Fibroblast of mammary gland (primary cell): ENCODE data around the gene IL10RA.
A peak's percentile ranks its signal among the peaks of the same experiment; 100 is the strongest.
"Not testable (repeated sequence)": the region's sequence is repeated elsewhere in the genome, so short reads cannot be mapped to it uniquely, and the experiment has no call there.

ENCODE experiments used
- DNase-seq: peaks from one replicate; pipeline ENCODE4 v3.0.0-alpha.2; 2010; ENCODE audit warnings: low read depth
- H3K4me3 ChIP-seq: 2 replicates; pipeline ENCODE4 v1.5.1; 2011; ENCODE audit warnings: low read depth, mild to moderate bottlenecking, low read length, moderate library complexity; ENCODE audit not compliant: control insufficient read depth
- CTCF ChIP-seq: conservative IDR thresholded peaks from 2 replicates; pipeline ENCODE4 v1.5.1; 2011; ENCODE audit warnings: low read depth, low read length, inconsistent platforms; ENCODE audit not compliant: control insufficient read depth, insufficient read depth

Gene IL10RA

GRCh38 chr11:118007040-118007439 is 20.8 kb downstream of the IL10RA start:
- DNase-seq: no peak
- TF ChIP-seq CTCF: no peak
- H3K4me3 ChIP-seq: no peak overlapping the region

GRCh38 chr11:118007563-118008270 is 21.5 kb downstream of the IL10RA start:
- H3K4me3 ChIP-seq: not testable (repeated sequence)

GRCh38 chr11:118008271-118008911 is 22.2 kb downstream of the IL10RA start:
- TF ChIP-seq CTCF: no peak
- DNase-seq: no peak
- no peak overlapping the region for H3K4me3 ChIP-seq

More at GRCh38 chr11:118007563-118008270, 21.5 kb downstream of the IL10RA start:
- DNase-seq: not testable (repeated sequence)

- no peak for TF ChIP-seq CTCF
- H3K4me3 ChIP-seq: no peak overlapping the region
- DNase-seq: no peak
Measured at GRCh38 chr11:118009864-118010737, 23.9 kb downstream of the IL10RA start.

- no peak for TF ChIP-seq CTCF
- no peak for DNase-seq
- H3K4me3 ChIP-seq: no peak overlapping the region
Measured at GRCh38 chr11:118010738-118011461, 24.7 kb downstream of the IL10RA start.

GRCh38 chr11:118012083-118012669 is 26.0 kb downstream of the IL10RA start:
- DNase-seq: peak; percentile 2
- H3K4me3 ChIP-seq: no peak overlapping the region

More at GRCh38 chr11:118012083-118012669, 26.0 kb downstream of the IL10RA start:
- no peak for TF ChIP-seq CTCF
